ENCODE measurements around the gene MIA.
"Not testable (repeated sequence)": the region's sequence is repeated elsewhere in the genome, so short reads cannot be mapped to it uniquely, and the experiment has no call there.

- not testable (repeated sequence) for TF ChIP-seq CTCF (IDR thresholded peaks at IDR 0.05; ENCODE audit: insufficient read depth, low read length, poor library complexity, severe bottlenecking); EZH2phosphoT487 (conservative IDR thresholded peaks at IDR 0.05; ENCODE audit: low read length)
These were observed 35.5 kb downstream of the MIA start for GRCh38 chr19:40810649-40811408.
